Large intestine (tissue), 3 donors: ENCODE data around the gene LYSET. TPM values are rescaled to one million over a fixed set of nuclear protein-coding genes. Genes with fewer than 3 reads are reported as not detected.

Source experiments
- DNase-seq, 2 donors: peaks; one replicate each; pipeline versions ENCODE4 v3.0.0 to v3.0.0-alpha.2; 2013
- H3K27ac ChIP-seq: one replicate; pipeline ENCODE4 v1.5.1; 2013; ENCODE audit warnings: low read length
- H3K27me3 ChIP-seq: 2 replicates; pipeline ENCODE4 v1.6.1; 2013; ENCODE audit warnings: low read length; ENCODE audit not compliant: control insufficient read depth, insufficient read depth
- H3K36me3 ChIP-seq: 2 replicates; pipeline ENCODE4 v1.6.1; 2013; ENCODE audit warnings: low read length; ENCODE audit not compliant: control insufficient read depth, insufficient read depth
- H3K4me1 ChIP-seq: one replicate; pipeline ENCODE4 v1.6.1; 2013; ENCODE audit warnings: low read length; ENCODE audit not compliant: control insufficient read depth, insufficient read depth
- H3K4me3 ChIP-seq: one replicate; pipeline ENCODE4 v1.5.1; 2013; ENCODE audit warnings: low read length
- H3K9me3 ChIP-seq: one replicate; pipeline ENCODE4 v1.6.1; 2013; ENCODE audit warnings: mild to moderate bottlenecking, low read depth, low read length, moderate library complexity; ENCODE audit not compliant: control insufficient read depth
- WGBS: methylation state at CpG from one replicate; pipeline ENCODE4 v1.1.5; 2013; ENCODE audit warnings: low lambda C conversion rate; ENCODE audit not compliant: insufficient coverage; 5-methylcytosine and 5-hydroxymethylcytosine counted together
- polyA plus RNA-seq: library from polyadenylated mRNA; unstranded; fragments of 120-200 nt; gene quantifications from one replicate; pipeline ENCODE4 v1.2.1, GENCODE V29; 2013

LYSET gene
- polyA plus RNA-seq, 1 donor: 43.5 TPM

DNA sequence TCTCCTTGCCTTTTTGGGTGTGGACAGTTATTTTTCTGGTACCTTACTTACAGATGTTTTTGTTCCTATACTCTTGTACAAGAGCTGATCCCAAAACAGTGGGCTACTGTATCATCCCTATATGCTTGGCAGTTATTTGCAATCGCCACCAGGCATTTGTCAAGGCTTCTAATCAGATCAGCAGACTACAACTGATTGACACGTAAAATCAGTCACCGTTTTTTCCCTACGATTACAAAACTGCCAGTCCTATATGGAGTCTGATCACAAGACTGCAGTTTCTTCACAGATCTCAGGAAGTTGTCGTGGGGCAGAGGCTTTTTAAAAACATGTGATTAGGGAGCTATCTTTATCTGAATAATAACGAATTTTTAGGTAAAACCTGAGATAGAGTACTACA lies 1.3 kb downstream of the LYSET start:
- H3K36me3 ChIP-seq: peaks cover 18% of the 10 kb centered on the region
- peaks cover 11% of the 10 kb centered on the region for H3K4me1 ChIP-seq
- H3K27me3 ChIP-seq: no peaks in the 10 kb centered on the region
- H3K27ac ChIP-seq: no peak overlapping the region
- no peaks in the 10 kb centered on the region for H3K9me3 ChIP-seq
- DNase-seq: peak in 1 of 2 donors; percentile 24
- no peak overlapping the region for H3K4me3 ChIP-seq
- 100% methylated on average over 1 of the region's 6 CpGs for WGBS

DNA sequence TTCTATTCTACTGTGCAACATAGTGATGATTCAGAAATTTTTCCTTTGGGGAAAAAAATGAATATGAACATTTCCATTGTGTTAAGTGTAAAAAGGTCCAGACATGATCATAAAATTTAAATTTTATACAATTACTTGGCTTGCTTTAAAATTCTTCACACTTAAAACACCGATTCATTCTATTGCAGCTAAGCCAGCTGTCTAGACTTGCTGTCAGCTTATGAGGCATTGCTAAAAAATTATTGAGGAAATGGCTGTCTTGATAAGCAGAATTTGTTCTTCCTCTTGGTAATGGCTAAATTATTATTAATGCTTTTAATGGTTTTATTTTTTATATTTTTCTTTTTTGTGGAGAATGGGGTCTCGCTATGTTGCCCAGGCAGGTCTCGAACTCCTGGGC lies 1.8 kb downstream of the LYSET start:
- DNase-seq: no peak
- no CpG with 5 or more reads among the region's 3 CpGs for WGBS
- no peak overlapping the region for H3K27ac ChIP-seq
- H3K4me1 ChIP-seq: peaks cover 11% of the 10 kb centered on the region
- no peak overlapping the region for H3K4me3 ChIP-seq
- no peaks in the 10 kb centered on the region for H3K9me3 ChIP-seq
- no peaks in the 10 kb centered on the region for H3K27me3 ChIP-seq
- peaks cover 18% of the 10 kb centered on the region for H3K36me3 ChIP-seq

DNA sequence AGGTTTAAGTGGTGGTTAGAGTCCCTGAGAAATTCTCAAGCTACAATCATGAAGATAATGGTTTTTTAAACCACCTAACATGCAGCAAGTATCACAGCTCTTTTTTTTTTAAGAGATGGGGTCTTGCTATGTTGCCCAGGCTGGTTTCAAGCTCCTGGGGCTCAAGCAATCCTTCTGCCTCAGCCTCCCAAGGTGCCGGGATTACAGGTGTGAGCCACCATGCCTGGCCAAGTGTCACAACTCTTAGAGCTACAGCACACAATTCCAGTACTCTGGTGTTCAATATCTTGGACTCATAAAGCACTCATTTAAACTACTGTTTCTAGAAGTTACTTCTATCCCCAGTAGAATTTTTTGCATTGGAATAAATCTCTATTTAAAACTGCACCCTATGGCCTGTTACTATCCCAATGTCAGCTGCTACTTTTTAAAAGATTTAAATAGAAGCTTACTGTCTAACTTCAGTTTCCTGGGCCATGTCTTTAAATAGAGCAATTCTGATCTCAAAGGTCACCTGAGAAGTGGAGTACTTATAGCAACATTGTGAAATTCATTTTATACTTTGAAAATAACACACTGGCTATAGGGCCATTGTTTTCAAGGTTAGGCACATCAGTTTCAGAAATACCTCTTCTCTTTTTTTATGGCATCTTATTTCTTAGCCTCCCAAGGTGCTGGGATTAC lies 10.3 kb downstream of the LYSET start:
- peaks cover 8% of the 10 kb centered on the region for H3K4me1 ChIP-seq
- H3K36me3 ChIP-seq: no peaks in the 10 kb centered on the region
- peak in 1 of 2 donors; percentile 70 for DNase-seq
- H3K27ac ChIP-seq: peak overlapping the region; percentile 62
- H3K27me3 ChIP-seq: no peaks in the 10 kb centered on the region
- no CpG with 5 or more reads among the region's 1 CpG for WGBS
- no peak overlapping the region for H3K4me3 ChIP-seq
- H3K9me3 ChIP-seq: no peaks in the 10 kb centered on the region

DNA sequence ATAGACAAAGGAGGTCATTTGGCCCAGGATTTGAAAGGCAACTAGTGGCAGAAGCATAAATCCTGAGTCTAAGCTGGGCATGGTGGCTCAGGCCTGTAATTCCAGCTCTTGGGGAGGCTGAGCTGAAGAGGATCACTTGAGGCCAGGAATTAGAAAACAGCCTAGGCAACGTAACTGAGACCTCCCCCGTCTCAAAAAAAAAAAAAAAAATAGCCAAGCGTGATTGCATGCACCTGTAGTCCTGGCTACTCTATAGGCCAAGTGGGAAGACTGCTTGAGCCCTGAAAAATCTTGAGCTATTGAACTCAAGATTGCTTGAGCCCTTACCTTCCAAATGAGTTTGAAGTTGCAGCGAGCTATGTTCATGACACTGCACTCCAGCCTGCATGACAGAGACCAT lies 13.9 kb downstream of the LYSET start:
- H3K36me3 ChIP-seq: no peaks in the 10 kb centered on the region
- DNase-seq: no peak
- no peaks in the 10 kb centered on the region for H3K9me3 ChIP-seq
- no CpG with 5 or more reads among the region's 4 CpGs for WGBS
- H3K27ac ChIP-seq: no peak overlapping the region
- no peak overlapping the region for H3K4me3 ChIP-seq
- H3K4me1 ChIP-seq: peaks cover 8% of the 10 kb centered on the region
- H3K27me3 ChIP-seq: no peaks in the 10 kb centered on the region

DNA sequence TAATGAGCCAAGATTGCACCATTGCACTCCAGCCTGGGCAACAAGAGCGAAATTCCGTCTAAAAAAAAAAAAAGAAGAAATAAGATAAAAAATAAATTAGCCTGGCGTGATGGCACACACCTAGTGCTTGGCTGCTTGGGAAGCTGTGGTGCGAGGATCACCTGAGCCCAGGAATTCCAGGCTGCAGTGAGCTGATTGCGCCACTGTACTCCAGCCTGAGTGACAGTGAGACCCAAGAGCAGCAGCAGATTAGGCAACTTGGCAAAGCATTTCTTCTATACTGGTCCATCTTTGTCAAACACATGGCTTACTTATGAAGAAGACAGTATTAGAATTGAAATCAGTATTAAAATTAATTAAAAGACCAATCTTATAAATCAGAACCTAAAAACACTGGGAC lies 15.4 kb downstream of the LYSET start:
- H3K27ac ChIP-seq: no peak overlapping the region
- H3K27me3 ChIP-seq: no peaks in the 10 kb centered on the region
- H3K9me3 ChIP-seq: no peaks in the 10 kb centered on the region
- DNase-seq: no peak
- H3K4me1 ChIP-seq: peaks cover 3% of the 10 kb centered on the region
- no peaks in the 10 kb centered on the region for H3K36me3 ChIP-seq
- H3K4me3 ChIP-seq: no peak overlapping the region
- WGBS: 100% methylated on average over 2 of the region's 5 CpGs

DNA sequence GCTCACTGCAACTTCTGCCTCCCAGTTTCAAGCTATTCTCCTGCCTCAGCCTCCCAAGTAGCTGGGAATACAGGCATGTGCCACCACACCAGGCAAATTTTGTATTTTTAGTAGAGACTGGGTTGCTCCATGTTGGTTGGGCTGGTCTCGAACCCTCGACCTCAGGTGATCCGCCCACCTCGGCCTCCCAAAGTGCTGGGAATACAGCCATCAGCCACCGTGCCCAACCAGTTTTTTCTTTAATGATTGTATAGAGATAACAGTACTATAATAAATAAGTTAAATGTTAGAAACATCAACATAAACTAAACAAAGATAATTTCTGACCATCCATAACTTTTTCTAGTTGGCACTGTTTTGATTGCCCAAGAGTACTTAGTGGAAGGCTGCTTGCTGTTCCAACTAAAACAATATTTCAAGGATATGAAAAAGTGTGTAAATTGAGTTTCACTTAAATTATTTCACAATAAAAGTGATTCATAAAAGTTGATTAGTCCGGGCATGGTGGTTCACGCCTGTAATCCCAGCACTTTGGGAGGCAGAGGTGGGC lies 16.1 kb downstream of the LYSET start:
- no CpG with 5 or more reads among the region's 7 CpGs for WGBS
- no peaks in the 10 kb centered on the region for H3K27me3 ChIP-seq

DNA sequence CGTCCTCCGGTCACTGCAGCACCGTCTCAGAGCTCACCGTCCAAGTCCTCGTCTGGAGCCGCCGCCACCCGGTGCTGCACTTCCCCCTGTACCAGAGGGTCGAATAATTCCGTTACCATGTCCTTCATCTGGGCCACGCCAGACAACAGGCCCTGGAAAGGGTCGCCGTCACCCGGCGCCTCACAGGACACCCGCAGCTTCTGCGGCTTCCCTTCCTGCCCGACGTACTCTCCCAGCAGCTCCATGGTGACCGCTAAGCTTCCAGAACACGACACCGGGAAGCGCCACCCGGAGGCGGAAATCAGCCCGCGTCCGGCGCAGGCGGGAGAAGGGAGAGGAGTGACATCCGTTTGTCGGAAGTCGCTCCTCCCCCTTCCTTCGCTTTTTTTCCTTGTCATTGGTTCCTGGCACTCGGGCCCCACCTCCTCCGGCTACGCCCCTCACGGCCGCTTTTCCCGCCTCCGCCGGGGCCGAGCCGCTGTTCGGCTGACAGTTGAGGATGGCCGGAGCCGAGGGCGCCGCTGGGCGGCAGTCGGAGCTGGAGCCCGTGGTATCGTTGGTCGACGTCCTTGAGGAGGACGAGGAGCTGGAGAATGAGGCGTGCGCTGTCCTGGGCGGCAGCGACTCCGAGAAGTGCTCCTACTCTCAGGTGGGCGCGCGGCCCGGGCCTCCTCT lies 21.8 kb downstream of the LYSET start, which contains the start of the genes GON7 and UBR7:
Gene GON7, minus strand, starts transcription at position 273 of the 675 bp plus-strand sequence. Its CDS starts 28 bp downstream, at position 245.
Gene UBR7, plus strand, starts transcription at position 464 of the 675 bp plus-strand sequence. Its CDS starts 36 bp downstream, at position 500.
- Histone ChIP-seq H3K36me3 (peaks cover under 1% of the 10 kb centered on the region), H3K27ac (peak within 1 kb of the TSS; percentile 72), H3K9me3 (no peaks in the 10 kb centered on the region), H3K4me1 (no peaks in the 10 kb centered on the region), H3K27me3 (no peaks in the 10 kb centered on the region), H3K4me3 (peak within 1 kb of the TSS; percentile 77)
- no CpG with 5 or more reads among the region's 65 CpGs for WGBS
- DNase-seq: peak; percentile 97 to 99

More for the DNA sequence above, 16.1 kb downstream of the LYSET start:
- no peak overlapping the region for H3K4me3 ChIP-seq
- no peak overlapping the region for H3K27ac ChIP-seq
- H3K4me1 ChIP-seq: no peaks in the 10 kb centered on the region
- DNase-seq: no peak
- H3K9me3 ChIP-seq: no peaks in the 10 kb centered on the region
- H3K36me3 ChIP-seq: no peaks in the 10 kb centered on the region

DNA sequence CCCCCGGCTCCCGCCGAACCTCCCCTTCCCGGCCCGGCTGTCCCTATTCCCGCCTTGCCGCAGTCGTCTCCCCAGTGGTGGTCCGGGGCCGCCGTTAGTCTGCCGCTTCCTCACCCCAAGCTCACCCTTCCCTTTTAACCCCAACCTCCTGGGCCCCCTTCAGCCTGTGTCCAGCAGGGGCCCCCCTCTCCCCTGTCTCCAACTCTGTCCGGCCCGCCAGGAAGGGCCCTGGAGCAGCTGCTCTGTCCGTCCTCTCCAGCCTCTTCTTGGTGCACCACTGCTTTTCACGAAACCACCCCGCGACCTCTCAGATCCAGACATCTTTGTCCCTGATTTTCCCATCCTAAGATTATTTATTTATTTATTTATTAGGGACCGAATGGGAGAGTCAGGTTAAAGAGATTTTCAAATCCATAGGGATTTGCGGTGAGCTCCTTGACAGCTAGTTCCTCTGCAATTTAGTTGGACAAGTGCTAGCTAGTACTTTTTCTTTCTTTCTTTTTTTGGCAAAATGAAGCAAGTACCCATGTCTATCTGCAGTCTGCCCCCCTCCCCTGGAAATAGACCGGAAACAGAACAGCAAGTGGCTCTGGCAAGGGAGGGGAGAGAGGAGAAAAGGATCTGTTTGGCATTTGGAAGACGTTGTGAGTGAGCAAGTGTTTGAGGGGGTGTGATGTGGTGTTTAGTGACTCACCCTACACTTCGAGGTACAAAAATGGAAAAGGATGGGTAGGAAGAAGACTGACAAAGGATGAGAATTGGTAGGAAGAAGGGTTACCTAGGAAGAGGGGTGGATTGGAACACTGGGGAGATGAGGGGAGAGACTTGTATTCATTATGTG lies 22.6 kb downstream of the LYSET start:
- no peaks in the 10 kb centered on the region for H3K4me1 ChIP-seq
- DNase-seq: peak in 1 of 2 donors; percentile 42
- 4% methylated on average over 3 of the region's 23 CpGs for WGBS

DNA sequence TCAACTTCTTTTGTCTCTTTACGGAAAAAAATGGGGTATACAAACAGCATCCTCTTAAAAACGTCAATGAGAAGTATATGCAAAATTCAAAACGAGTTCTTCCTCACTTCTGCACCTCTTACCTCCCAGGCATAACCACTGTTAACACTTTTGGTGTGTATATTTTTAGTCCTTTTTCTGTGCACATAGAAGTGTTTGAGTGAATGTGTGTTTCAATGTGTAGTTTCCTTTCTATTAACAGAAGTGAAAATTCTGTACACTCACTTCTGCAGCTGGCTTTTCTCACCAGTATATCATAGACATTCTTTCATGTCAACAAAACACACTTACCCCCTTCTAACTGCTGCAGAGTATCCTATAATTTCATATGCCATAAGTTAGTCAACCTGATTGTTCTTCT lies 27.3 kb downstream of the LYSET start:
- peaks cover 38% of the 10 kb centered on the region for H3K36me3 ChIP-seq
- DNase-seq: no peak
- no CpG with 5 or more reads among the region's 3 CpGs for WGBS

More for the DNA sequence above, 22.6 kb downstream of the LYSET start:
- H3K4me3 ChIP-seq: peak overlapping the region; percentile 77
- peak overlapping the region; percentile 72 for H3K27ac ChIP-seq
- peaks cover 7% of the 10 kb centered on the region for H3K36me3 ChIP-seq
- H3K27me3 ChIP-seq: no peaks in the 10 kb centered on the region
- H3K9me3 ChIP-seq: no peaks in the 10 kb centered on the region

DNA sequence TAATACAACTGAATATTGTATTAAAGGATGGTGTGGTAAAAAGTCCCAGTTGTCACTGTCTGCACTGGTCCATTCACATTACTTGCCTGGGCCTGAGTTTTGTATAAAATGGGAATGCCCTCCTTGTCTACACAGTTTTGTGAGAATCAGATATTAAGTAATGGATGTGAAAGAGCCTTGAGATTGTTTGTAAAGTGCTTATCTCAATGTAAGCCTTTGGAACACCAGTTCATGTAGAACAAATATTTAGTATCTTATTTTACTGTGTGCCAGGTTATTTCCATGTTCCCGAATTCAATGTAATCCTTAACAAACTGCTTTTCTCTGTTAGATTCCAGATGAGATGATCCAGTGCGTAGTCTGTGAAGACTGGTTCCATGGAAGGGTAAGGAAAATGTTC lies 29.5 kb downstream of the LYSET start:
- no CpG with 5 or more reads among the region's 2 CpGs for WGBS
- peaks cover 42% of the 10 kb centered on the region for H3K36me3 ChIP-seq
- no peak overlapping the region for H3K4me3 ChIP-seq
- no peak overlapping the region for H3K27ac ChIP-seq
- H3K4me1 ChIP-seq: no peaks in the 10 kb centered on the region
- no peaks in the 10 kb centered on the region for H3K27me3 ChIP-seq
- no peaks in the 10 kb centered on the region for H3K9me3 ChIP-seq
- no peak for DNase-seq

More for the DNA sequence above, 27.3 kb downstream of the LYSET start:
- H3K4me3 ChIP-seq: no peak overlapping the region
- H3K4me1 ChIP-seq: no peaks in the 10 kb centered on the region
- no peak overlapping the region for H3K27ac ChIP-seq
- no peaks in the 10 kb centered on the region for H3K27me3 ChIP-seq
- no peaks in the 10 kb centered on the region for H3K9me3 ChIP-seq
